Neural progenitor cell (in vitro differentiated cells): ENCODE results near the gene USP34. TPM values are rescaled to one million over a fixed set of nuclear protein-coding genes. Genes with fewer than 3 reads are reported as not detected.
A peak's percentile ranks its signal among the peaks of the same experiment; 100 is the strongest.
"Not testable (repeated sequence)": the region's sequence is repeated elsewhere in the genome, so short reads cannot be mapped to it uniquely, and the experiment has no call there.

Source experiments
- DNase-seq: peaks from one replicate; pipeline ENCODE4 v3.0.0-alpha.2; 2016; ENCODE audit warnings: low spot score
- H2AFZ ChIP-seq: fragments of 200-600 bp; sonication (generic); replicated peaks from 2 replicates; pipeline ENCODE4 v1.6.1; 2016; ENCODE audit warnings: antibody characterized with exemption
- H3F3A ChIP-seq: fragments of 200-600 bp; sonication (generic); 2 replicates; pipeline ENCODE4 v1.6.1; 2016; ENCODE audit warnings: antibody characterized with exemption, low read depth
- H3K27ac ChIP-seq: fragments of 200-600 bp; sonication (generic); 2 replicates; pipeline ENCODE4 v1.5.1; 2016; ENCODE audit warnings: mild to moderate bottlenecking
- H3K27me3 ChIP-seq: fragments of 200-600 bp; sonication (generic); 2 replicates; pipeline ENCODE4 v1.6.1; 2016; ENCODE audit warnings: mild to moderate bottlenecking, moderate library complexity
- H3K36me3 ChIP-seq: fragments of 200-600 bp; sonication (generic); 2 replicates; pipeline ENCODE4 v1.5.1; 2016
- H3K4me1 ChIP-seq: fragments of 200-600 bp; sonication (generic); 2 replicates; pipeline ENCODE4 v1.6.1; 2016; ENCODE audit warnings: mixed run types
- H3K4me2 ChIP-seq: fragments of 200-600 bp; sonication (generic); 2 replicates; pipeline ENCODE4 v1.6.1; 2016
- H3K4me3 ChIP-seq: fragments of 200-600 bp; sonication (generic); 2 replicates; pipeline ENCODE4 v1.5.1; 2016
- H3K79me2 ChIP-seq: fragments of 200-600 bp; sonication (generic); 2 replicates; pipeline ENCODE4 v1.6.1; 2016; ENCODE audit warnings: low read depth
- H3K9ac ChIP-seq: fragments of 200-600 bp; sonication (generic); 2 replicates; pipeline ENCODE4 v1.6.1; 2016
- H3K9me3 ChIP-seq: fragments of 200-600 bp; sonication (generic); 2 replicates; pipeline ENCODE4 v1.5.1; 2016; ENCODE audit warnings: low read depth
- H4K20me1 ChIP-seq: fragments of 200-600 bp; sonication (generic); 2 replicates; pipeline ENCODE4 v1.6.1; 2016; ENCODE audit warnings: low read depth
- H3K27ac Mint-ChIP-seq: 3 replicates; pipeline ENCODE4 v1.8.0; 2021; ENCODE audit warnings: mixed read lengths
- H3K27me3 Mint-ChIP-seq: 2 replicates; pipeline ENCODE4 v1.8.0; 2022; ENCODE audit warnings: low read depth, mild to moderate bottlenecking, inconsistent platforms, moderate library complexity, mixed read lengths; ENCODE audit not compliant: insufficient read depth
- H3K36me3 Mint-ChIP-seq: 3 replicates; pipeline ENCODE4 v1.8.0; 2021; ENCODE audit warnings: mixed read lengths
- H3K4me1 Mint-ChIP-seq: 3 replicates; pipeline ENCODE4 v1.8.0; 2021; ENCODE audit warnings: mixed read lengths
- H3K4me3 Mint-ChIP-seq: 3 replicates; pipeline ENCODE4 v1.8.0; 2021; ENCODE audit warnings: mild to moderate bottlenecking, moderate library complexity, mixed read lengths
- H3K9me3 Mint-ChIP-seq: 3 replicates; pipeline ENCODE4 v1.8.0; 2020; ENCODE audit warnings: mixed read lengths
- CTCF ChIP-seq: fragments of 200-600 bp; sonication (generic); IDR thresholded peaks from 2 replicates; pipeline ENCODE4 v1.5.1; 2017; ENCODE audit warnings: antibody characterized with exemption, mild to moderate bottlenecking
- EZH2 ChIP-seq: fragments of 200-600 bp; sonication (generic); IDR thresholded peaks from 2 replicates; pipeline ENCODE4 v1.6.1; 2017; ENCODE audit warnings: antibody characterized with exemption, mild to moderate bottlenecking, moderate library complexity
- EZH2phosphoT487 ChIP-seq: fragments of 200-600 bp; sonication (generic); IDR thresholded peaks from 2 replicates; pipeline ENCODE4 v1.6.1; 2017; ENCODE audit warnings: antibody characterized with exemption
- total RNA-seq: library from RNA; depleted of rRNA; stranded (reverse); fragments of >200 nt; gene quantifications from 2 replicates; pipeline ENCODE4 v1.2.3, GENCODE V29; 2015; ENCODE audit warnings: low replicate concordance

Gene USP34
- total RNA-seq, 1 donor from 2014 or later = 162 TPM

- DNase-seq = no peak
- H3K36me3 ChIP-seq = peaks cover 38% of the 10 kb centered on the region
- H3K27ac ChIP-seq = peak overlapping the region; percentile 4
- H3K9ac ChIP-seq = no peak overlapping the region
- no peak overlapping the region for H3K4me2 ChIP-seq
- no peak overlapping the region for H3K4me3 Mint-ChIP-seq
- H3F3A ChIP-seq = peaks cover 87% of the 10 kb centered on the region
- no peak overlapping the region for H2AFZ ChIP-seq
- peaks cover 37% of the 10 kb centered on the region for H3K79me2 ChIP-seq
- H3K27me3 ChIP-seq = no peaks in the 10 kb centered on the region
- H3K9me3 Mint-ChIP-seq = no peaks in the 10 kb centered on the region
- peaks cover 15% of the 10 kb centered on the region for H4K20me1 ChIP-seq
- H3K4me3 ChIP-seq = no peak overlapping the region
- TF ChIP-seq EZH2 (no peak), CTCF (no peak), EZH2phosphoT487 (no peak)
- H3K9me3 ChIP-seq = no peaks in the 10 kb centered on the region
- H3K36me3 Mint-ChIP-seq = peaks cover 28% of the 10 kb centered on the region
- peaks cover 4% of the 10 kb centered on the region for H3K27me3 Mint-ChIP-seq
- no peaks in the 10 kb centered on the region for H3K4me1 ChIP-seq
- no peak overlapping the region for H3K27ac Mint-ChIP-seq
- H3K4me1 Mint-ChIP-seq = peaks cover 3% of the 10 kb centered on the region
These were observed 7.2 kb upstream of the USP34 start for GRCh38 chr2:61478086-61478485.

- not testable (repeated sequence) for H3K4me3 ChIP-seq, H3K27me3 Mint-ChIP-seq, H3K4me2 ChIP-seq, H3K9me3 Mint-ChIP-seq, H3K9ac ChIP-seq, DNase-seq, H3K27me3 ChIP-seq, H3K9me3 ChIP-seq, H2AFZ ChIP-seq, H3K4me1 Mint-ChIP-seq, H3K4me1 ChIP-seq
- Histone ChIP-seq H3K79me2 (peaks cover 37% of the 10 kb centered on the region), H3F3A (peaks cover 82% of the 10 kb centered on the region), H3K27ac (peak overlapping the region; percentile 4), H4K20me1 (peaks cover 10% of the 10 kb centered on the region), H3K36me3 (peaks cover 28% of the 10 kb centered on the region)
- peak overlapping the region; percentile 7 for H3K4me3 Mint-ChIP-seq
- peak overlapping the region; percentile 24 for H3K27ac Mint-ChIP-seq
- H3K36me3 Mint-ChIP-seq = peaks cover 24% of the 10 kb centered on the region
These were observed 6.2 kb upstream of the USP34 start for GRCh38 chr2:61476929-61477589.

- H3K4me1 ChIP-seq = peaks cover 16% of the 10 kb centered on the region
- TF ChIP-seq CTCF (no peak), EZH2phosphoT487 (no peak), EZH2 (no peak)
- H3K9me3 Mint-ChIP-seq = no peaks in the 10 kb centered on the region
- peak overlapping the region; percentile 90 for H3K4me3 ChIP-seq
- peak overlapping the region; percentile 69 for H3K9ac ChIP-seq
- peak; percentile 36 for DNase-seq
- H3K4me1 Mint-ChIP-seq = peaks cover 20% of the 10 kb centered on the region
- no peaks in the 10 kb centered on the region for H3K9me3 ChIP-seq
- peak overlapping the region; percentile 95 for H3K4me3 Mint-ChIP-seq
- peaks cover 53% of the 10 kb centered on the region for H3K79me2 ChIP-seq
- H3F3A ChIP-seq = peaks cover 57% of the 10 kb centered on the region
- peaks cover 10% of the 10 kb centered on the region for H3K36me3 Mint-ChIP-seq
- peak overlapping the region; percentile 83 for H2AFZ ChIP-seq
- H3K27me3 ChIP-seq = no peaks in the 10 kb centered on the region
- no peaks in the 10 kb centered on the region for H3K36me3 ChIP-seq
- H3K27ac ChIP-seq = peak overlapping the region; percentile 95
- H4K20me1 ChIP-seq = peaks cover 20% of the 10 kb centered on the region
- H3K27me3 Mint-ChIP-seq = peaks cover 4% of the 10 kb centered on the region
- H3K27ac Mint-ChIP-seq = peak overlapping the region; percentile 89
- peak overlapping the region; percentile 98 for H3K4me2 ChIP-seq
These were observed 1.3 kb upstream of the USP34 start for GRCh38 chr2:61471905-61472805.
